WERI-Rb-1 (cell line): ENCODE measurements around the gene GGT1.

Source experiments
- DNase-seq: peaks from one replicate; pipeline ENCODE4 v3.0.0-alpha.2; 2020
- H3K27ac ChIP-seq: fragments of 250-450 bp; sonication (Bioruptor Pico); 2 replicates; pipeline ENCODE4 v1.5.1; 2020; ENCODE audit warnings: mild to moderate bottlenecking, moderate library complexity
- H3K27me3 ChIP-seq: fragments of 250-450 bp; sonication (Bioruptor Pico); 2 replicates; pipeline ENCODE4 v1.5.1; 2021; ENCODE audit warnings: mild to moderate bottlenecking, low read depth, moderate library complexity; ENCODE audit not compliant: insufficient read depth, severe bottlenecking
- H3K36me3 ChIP-seq: fragments of 250-450 bp; sonication (Bioruptor Pico); 2 replicates; pipeline ENCODE4 v1.5.1; 2020; ENCODE audit warnings: mild to moderate bottlenecking, moderate library complexity
- H3K4me3 ChIP-seq: 2 replicates; pipeline ENCODE4 v1.5.1; 2011; ENCODE audit warnings: low read depth, mild to moderate bottlenecking, control low read depth, low read length
- H3K9me3 ChIP-seq: fragments of 250-450 bp; sonication (Bioruptor Pico); 2 replicates; pipeline ENCODE4 v1.5.1; 2021; ENCODE audit warnings: mild to moderate bottlenecking, moderate library complexity; ENCODE audit not compliant: severe bottlenecking
- CTCF ChIP-seq: IDR thresholded peaks from 2 replicates; pipeline ENCODE4 v1.5.1; 2011; ENCODE audit warnings: low read depth, mild to moderate bottlenecking, control low read depth, inconsistent platforms, low read length

GGT1 gene

GRCh38 chr22:24583221-24584165, 19.5 kb upstream of the GGT1 start:
- Histone ChIP-seq H3K27me3 (no peaks in the 10 kb centered on the region), H3K36me3 (peaks cover 12% of the 10 kb centered on the region), H3K27ac (no peak overlapping the region), H3K9me3 (no peaks in the 10 kb centered on the region), H3K4me3 (no peak overlapping the region)
- no peak for DNase-seq
- TF ChIP-seq CTCF = no peak

- DNase-seq = no peak
- Histone ChIP-seq H3K27me3 (no peaks in the 10 kb centered on the region), H3K4me3 (no peak overlapping the region), H3K36me3 (peaks cover 12% of the 10 kb centered on the region), H3K27ac (no peak overlapping the region), H3K9me3 (no peaks in the 10 kb centered on the region)
- no peak for TF ChIP-seq CTCF
Observed at GRCh38 chr22:24584166-24584790, 18.7 kb upstream of the GGT1 start.

GRCh38 chr22:24584871-24585411, 18.1 kb upstream of the GGT1 start:
- Histone ChIP-seq H3K27ac (no peak overlapping the region), H3K27me3 (no peaks in the 10 kb centered on the region), H3K9me3 (no peaks in the 10 kb centered on the region), H3K4me3 (no peak overlapping the region), H3K36me3 (peaks cover 12% of the 10 kb centered on the region)
- TF ChIP-seq CTCF = no peak
- no peak for DNase-seq

- Histone ChIP-seq H3K4me3 (no peak overlapping the region), H3K36me3 (peaks cover 12% of the 10 kb centered on the region), H3K27me3 (no peaks in the 10 kb centered on the region), H3K27ac (no peak overlapping the region), H3K9me3 (no peaks in the 10 kb centered on the region)
- TF ChIP-seq CTCF = no peak
- DNase-seq = no peak
Observed at GRCh38 chr22:24585461-24585860, 17.5 kb upstream of the GGT1 start.

GRCh38 chr22:24585927-24586546, 17.0 kb upstream of the GGT1 start:
- no peak for DNase-seq
- TF ChIP-seq CTCF = no peak
- Histone ChIP-seq H3K9me3 (no peaks in the 10 kb centered on the region), H3K4me3 (no peak overlapping the region), H3K36me3 (peaks cover 12% of the 10 kb centered on the region), H3K27me3 (no peaks in the 10 kb centered on the region), H3K27ac (no peak overlapping the region)
